HepG2 (cell line): ENCODE results near the gene CDK17. TPM values are rescaled to one million over a fixed set of nuclear protein-coding genes. Genes with fewer than 3 reads are reported as not detected.

Experiments
- ATAC-seq: fragments of 200-7000 bp; cut with Tn5 transposase; 3 replicates; pipeline ENCODE4 v1.9.1; 2020; ENCODE audit warnings: mild to moderate bottlenecking, moderate library complexity
- BruUV-seq: library from RNA; stranded (reverse); fragments of 400-500 nt; replicated peaks from 2 replicates; lab custom pipeline; 2021; lab: Mats Ljungman, UMichigan
- CTCF ChIA-PET: fragments of 300-600 bp; formaldehyde crosslinking; extraction: SDS; loops from one replicate; lab custom pipeline; 2021; ENCODE audit warnings: low total read pairs, inconsistent platforms, low intra/inter-chr PET ratio; lab: Yijun Ruan, JAX
- POLR2A ChIA-PET: fragments of 350-600 bp; sonication (Branson Sonifier 250); formaldehyde crosslinking; loops from one replicate; lab custom pipeline; 2020; ENCODE audit warnings: antibody characterized with exemption, inconsistent platforms; lab: Yijun Ruan, JAX
- DNase-seq: peaks from one replicate; pipeline ENCODE4 v3.0.0-alpha.2; 2015; ENCODE audit warnings: low spot score
- FAIRE-seq: peaks from 3 replicates; lab custom pipeline; 2011; peaks lifted over from hg19 to GRCh38; lab: Jason Lieb, UNC
- H2AFZ ChIP-seq: one replicate; pipeline ENCODE4 v1.6.1; 2011; ENCODE audit warnings: low read length, inconsistent platforms
- H3K27ac ChIP-seq: fragments of 300-600 bp; 3 replicates; pipeline ENCODE4 v1.8.0; 2011; ENCODE audit warnings: mixed run types, mild to moderate bottlenecking, mixed read lengths, low read length, inconsistent platforms; ENCODE audit not compliant: insufficient read depth; ENCODE audit errors: extremely low read length
- H3K27me3 ChIP-seq, 2 experiments: fragments of 200-600 bp in 1 of 2; 2 replicates in 1 of 2; 3 replicates in 1 of 2; pipeline versions ENCODE4 v1.6.0 to v1.8.0; 2011; ENCODE audit warnings: low read length in 2 of 2, mild to moderate bottlenecking in 2 of 2, moderate library complexity in 2 of 2, inconsistent platforms in 1 of 2; ENCODE audit not compliant: insufficient read depth in 2 of 2, control insufficient read depth in 1 of 2
- H3K36me3 ChIP-seq, 2 experiments: fragments of 200-600 bp in 1 of 2; replicated peaks in 1 of 2; 2 replicates in 1 of 2; 3 replicates in 1 of 2; pipeline versions ENCODE4 v1.5.1 to v1.8.0; 2011; ENCODE audit warnings: low read length in 2 of 2, inconsistent platforms in 1 of 2; ENCODE audit not compliant: insufficient read depth in 2 of 2, control insufficient read depth in 1 of 2
- H3K4me1 ChIP-seq: 2 replicates; pipeline ENCODE4 v1.5.1; 2012; ENCODE audit warnings: low read length, inconsistent platforms; ENCODE audit not compliant: insufficient read depth
- H3K4me2 ChIP-seq: 2 replicates; pipeline ENCODE4 v1.6.0; 2011; ENCODE audit warnings: low read depth, low read length, inconsistent platforms
- H3K4me3 ChIP-seq, 3 experiments: fragments of 200-600 bp in 1 of 3; sonication (generic), shearing (Covaris generic) in 1 of 3; replicated peaks in 1 of 3; 2 replicates each; pipeline ENCODE4 v1.5.1; 2011 to 2016; ENCODE audit warnings: low read length in 3 of 3, inconsistent platforms in 2 of 3, low read depth in 2 of 3, mild to moderate bottlenecking in 2 of 3, control low read depth in 1 of 3, mixed read lengths in 1 of 3; ENCODE audit not compliant: insufficient read depth in 1 of 3
- H3K79me2 ChIP-seq: one replicate; pipeline ENCODE4 v1.6.1; 2011; ENCODE audit warnings: low read length, inconsistent platforms; ENCODE audit not compliant: insufficient read depth
- H3K9ac ChIP-seq: 2 replicates; pipeline ENCODE4 v1.6.0; 2011; ENCODE audit warnings: mild to moderate bottlenecking, low read depth, low read length, inconsistent platforms; ENCODE audit not compliant: insufficient read depth
- H3K9me3 ChIP-seq: 2 replicates; pipeline ENCODE4 v1.5.1; 2012; ENCODE audit warnings: mild to moderate bottlenecking, low read length
- H4K20me1 ChIP-seq: 2 replicates; pipeline ENCODE4 v1.6.0; 2011; ENCODE audit warnings: inconsistent platforms, mild to moderate bottlenecking, low read length, moderate library complexity; ENCODE audit not compliant: insufficient read depth
- PCBP2 ChIP-seq: fragments of 200-400 bp; formaldehyde crosslinking; optimal IDR thresholded peaks from 2 replicates; pipeline ENCODE3; 2018; ENCODE audit warnings: low read length, low read depth; ENCODE audit not compliant: poor library complexity, severe bottlenecking
- RFX3 ChIP-seq: IDR thresholded peaks from 2 replicates; pipeline ENCODE4 v1.6.1; 2016; ENCODE audit warnings: missing biosample characterization, missing genetic modification reagents
- SETDB1 ChIP-seq: sonication (generic); formaldehyde crosslinking; IDR thresholded peaks from 2 replicates; pipeline ENCODE4 v1.5.1; 2020; ENCODE audit warnings: missing genetic modification reagents, mild to moderate bottlenecking, borderline replicate concordance
- ZBTB26 ChIP-seq: IDR thresholded peaks from 2 replicates; pipeline ENCODE4 v1.6.1; 2016; ENCODE audit warnings: missing compliant biosample characterization, missing genetic modification reagents, borderline replicate concordance
- ZBTB8A ChIP-seq: sonication (generic); formaldehyde crosslinking; IDR thresholded peaks from 2 replicates; pipeline ENCODE4 v1.4.0; 2020; ENCODE audit warnings: mild to moderate bottlenecking, low read depth, missing genetic modification reagents, borderline replicate concordance
- ZNF329 ChIP-seq: sonication (generic); formaldehyde crosslinking; IDR thresholded peaks from 2 replicates; pipeline ENCODE4 v1.9.0; 2021; ENCODE audit warnings: low read depth, mild to moderate bottlenecking, missing genetic modification reagents
- ZNF615 ChIP-seq: sonication (generic); formaldehyde crosslinking; IDR thresholded peaks from 2 replicates; pipeline ENCODE4 v1.5.0; 2020; ENCODE audit warnings: mild to moderate bottlenecking, missing genetic modification reagents, borderline replicate concordance
- WGBS: methylation state at CpG from one replicate; pipeline ENCODE4 v1.1.6; 2017; ENCODE audit warnings: low lambda C conversion rate; 5-methylcytosine and 5-hydroxymethylcytosine counted together
- in situ Hi-C: cut with HindIII; loops from 2 replicates; pipeline ENCODE4 v1.10.0; 2017; ENCODE audit warnings: low pct_unique_long_range_greater_than_20kb; ENCODE audit not compliant: extremely low pct_ligation_motif_present
- intact Hi-C: fragments of 100-400 bp; cut with micrococcal nuclease; formaldehyde crosslinking; loops from one replicate; pipeline ENCODE4 v1.10.0; 2022; ENCODE audit not compliant: unreplicated experiment
- polyA plus RNA-seq, 8 experiments: library from polyadenylated mRNA; depleted of rRNA in 3 of 8; stranded (reverse) in 7 of 8; unstranded in 1 of 8; fragments of >200 nt; fragmentation: Illumina TruSeq in 4 of 8; extraction: Trizol in 4 of 8; gene quantifications; 2 replicates each; pipeline versions ENCODE4 v1.2.1 to v1.2.3, GENCODE V29; 2011 to 2016; ENCODE audit warnings: low read depth in 4 of 8, missing spikeins in 1 of 8, mixed read lengths in 1 of 8; ENCODE audit not compliant: insufficient read depth in 1 of 8
- total RNA-seq, 5 experiments: library from RNA; depleted of rRNA; stranded (reverse); fragments of >200 nt; fragmentation: Illumina TruSeq; extraction: Trizol; gene quantifications; 2 replicates each; pipeline ENCODE4 v1.2.3, GENCODE V29; 2016; ENCODE audit warnings: low read depth in 1 of 5

CDK17 gene
- total and polyA plus RNA-seq, 2 of the 13 experiments (the other 11 are each of a cell fraction or from before 2014, with no cell fraction given): 9.9 to 22.3 TPM

- no peak for DNase-seq
- WGBS: 66% methylated on average over 12 of the region's 12 CpGs
These were observed 157.6 kb downstream of the CDK17 start for GRCh38 chr12:96242597-96242996.

GRCh38 chr12:96241846-96242256 is 158.4 kb downstream of the CDK17 start:
- in situ Hi-C loops: no loop called here
- no peaks in the 10 kb centered on the region for H3K27me3 ChIP-seq
- peaks cover 7% of the 10 kb centered on the region; the same call in 1 of the 2 replicates for H3K4me1 ChIP-seq
- ChIA-PET CTCF (no interaction called here), POLR2A (no interaction called here)
- H3K9me3 ChIP-seq: no peaks in the 10 kb centered on the region
- no peak for FAIRE-seq
- intact Hi-C loops: no loop called here
- H2AFZ ChIP-seq: no peak overlapping the region
- H3K79me2 ChIP-seq: no peaks in the 10 kb centered on the region
- no TSS peak for BruUV-seq
- H3K27ac ChIP-seq: no peak overlapping the region
- no peak overlapping the region for H3K4me2 ChIP-seq
- DNase-seq: no peak
- no peak for ATAC-seq
- no peak overlapping the region for H3K9ac ChIP-seq
- H3K4me3 ChIP-seq: no peak overlapping the region
- WGBS: 88% methylated on average over 9 of the region's 9 CpGs
- H3K36me3 ChIP-seq: no peaks in the 10 kb centered on the region
- no peaks in the 10 kb centered on the region for H4K20me1 ChIP-seq
- no peak for TF ChIP-seq ZBTB26 (CRISPR knock-in tag)
- no peak for TF ChIP-seq PCBP2
- TF ChIP-seq ZBTB8A: no peak
- TF ChIP-seq ZNF615 (CRISPR knock-in tag): no peak
- TF ChIP-seq SETDB1 (CRISPR knock-in tag): no peak

More at GRCh38 chr12:96242597-96242996, 157.6 kb downstream of the CDK17 start:
- ChIA-PET POLR2A (no interaction called here), CTCF (no interaction called here)
- intact Hi-C loops: no loop called here
- H3K9me3 ChIP-seq: no peaks in the 10 kb centered on the region
- H3K27me3 ChIP-seq: no peaks in the 10 kb centered on the region
- no peak for TF ChIP-seq ZNF329
- TF ChIP-seq RFX3: no peak
- no peak for TF ChIP-seq ZBTB26 (CRISPR knock-in tag)
- ATAC-seq (no peak), FAIRE-seq (no peak)
- no peak overlapping the region for H3K27ac ChIP-seq
- no TSS peak for BruUV-seq
- H3K4me1 ChIP-seq: peaks cover 7% of the 10 kb centered on the region; the same call in 1 of the 2 replicates
- peaks cover 0 to 2% of the 10 kb centered on the region in 2 experiments; a peak in 1 of 5 replicates for H3K36me3 ChIP-seq
- in situ Hi-C loops: no loop called here
- no peak overlapping the region for H3K4me3 ChIP-seq
- H3K4me2 ChIP-seq: no peak overlapping the region
- no peak overlapping the region for H2AFZ ChIP-seq
- H3K9ac ChIP-seq: no peak overlapping the region
- no peaks in the 10 kb centered on the region for H4K20me1 ChIP-seq
- H3K79me2 ChIP-seq: no peaks in the 10 kb centered on the region
